Raji (cell line): ENCODE data around the gene LTB4R.
A peak's percentile ranks its signal among the peaks of the same experiment; 100 is the strongest.

Experiments used
- POLR2A ChIP-seq: IDR thresholded peaks from 2 replicates; pipeline ENCODE4 v1.6.1; 2011; ENCODE audit warnings: low read depth, low read length, control low read depth; ENCODE audit not compliant: insufficient read depth

LTB4R gene

GRCh38 chr14:24310646-24311604, at the start of gene LTB4R:
Gene LTB4R, plus strand, starts transcription at chr14:24311502. Its CDS starts 4,150 bp downstream, at chr14:24315652.
- no peak for TF ChIP-seq POLR2A

- TF ChIP-seq POLR2A, result no peak
These were observed 49.4 kb upstream of the LTB4R start for GRCh38 chr14:24261969-24262327.

GRCh38 chr14:24262821-24263733, 48.2 kb upstream of the LTB4R start, which contains the start of gene TGM1:
Gene TGM1, minus strand, starts transcription at chr14:24263177. Its CDS starts 825 bp downstream, at chr14:24262352.
- no peak for TF ChIP-seq POLR2A

DNA sequence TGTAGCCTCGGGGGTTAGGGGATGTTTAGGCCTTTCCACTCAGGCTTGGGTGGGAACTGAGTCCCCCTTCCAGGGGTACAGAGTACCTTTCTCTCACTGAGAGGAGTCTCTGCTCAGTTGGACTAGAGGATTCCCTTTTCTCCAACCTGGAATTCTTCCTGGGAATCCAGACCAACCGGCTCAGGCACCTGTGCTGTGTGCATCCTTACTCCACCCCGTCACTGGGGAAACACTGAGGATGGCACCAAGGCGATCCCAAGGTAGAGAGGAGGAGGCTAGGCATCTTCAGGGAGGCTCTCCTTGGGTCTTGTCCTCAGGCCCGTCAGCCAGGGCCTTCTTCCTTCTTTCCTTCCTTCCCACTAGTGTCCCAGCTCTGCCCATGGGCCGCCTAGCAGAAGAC, 47.5 kb upstream of the LTB4R start:
- no peak for TF ChIP-seq POLR2A

- TF ChIP-seq POLR2A, result no peak
These were observed 47.0 kb upstream of the LTB4R start for GRCh38 chr14:24264298-24264697.

DNA sequence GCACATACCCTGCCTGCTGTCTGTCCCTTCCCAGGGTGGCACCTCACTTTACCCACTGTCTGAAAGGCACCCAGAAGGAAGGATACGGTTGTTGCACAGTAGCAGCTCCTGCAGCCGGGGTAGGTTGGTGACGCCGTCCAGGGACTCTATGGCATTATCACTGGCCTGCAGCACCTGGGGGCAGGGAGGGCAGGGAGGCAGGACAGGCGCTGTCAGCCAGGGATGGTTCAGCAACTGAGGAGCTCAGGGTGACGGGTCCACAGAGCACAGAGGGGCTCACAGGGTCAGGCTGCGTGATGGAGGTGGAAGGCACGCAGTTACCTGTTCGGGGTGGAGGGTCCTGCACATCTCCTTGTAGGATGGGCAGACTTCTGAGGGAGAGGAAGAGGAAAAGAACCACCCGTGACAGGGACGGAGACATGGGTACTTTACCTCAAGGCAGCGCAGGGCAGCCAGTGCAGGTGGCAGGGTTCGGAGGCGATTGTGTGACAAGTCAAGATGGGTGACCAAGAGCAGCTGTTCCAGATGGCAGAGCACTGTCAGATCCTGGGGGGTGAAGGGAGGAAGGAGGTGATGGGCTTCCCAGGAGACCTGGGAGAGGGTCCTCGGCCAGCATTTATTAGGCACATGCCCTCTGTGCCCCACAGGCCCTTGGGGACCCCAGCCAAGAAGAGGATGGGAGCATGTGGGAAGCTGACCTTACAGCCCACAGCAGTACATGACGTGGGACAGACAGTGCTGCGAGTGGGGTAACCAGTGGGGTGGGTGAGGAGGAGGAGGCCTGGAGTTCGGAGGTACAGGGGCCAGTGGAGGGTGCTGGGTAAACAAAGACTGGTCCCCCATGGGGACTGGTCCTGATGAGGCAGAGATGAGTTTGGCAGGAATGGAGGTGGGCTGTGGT, 44.7 kb upstream of the LTB4R start:
- TF ChIP-seq POLR2A, result no peak

- TF ChIP-seq POLR2A, result no peak
These were observed 43.8 kb upstream of the LTB4R start for GRCh38 chr14:24267516-24267915.

DNA sequence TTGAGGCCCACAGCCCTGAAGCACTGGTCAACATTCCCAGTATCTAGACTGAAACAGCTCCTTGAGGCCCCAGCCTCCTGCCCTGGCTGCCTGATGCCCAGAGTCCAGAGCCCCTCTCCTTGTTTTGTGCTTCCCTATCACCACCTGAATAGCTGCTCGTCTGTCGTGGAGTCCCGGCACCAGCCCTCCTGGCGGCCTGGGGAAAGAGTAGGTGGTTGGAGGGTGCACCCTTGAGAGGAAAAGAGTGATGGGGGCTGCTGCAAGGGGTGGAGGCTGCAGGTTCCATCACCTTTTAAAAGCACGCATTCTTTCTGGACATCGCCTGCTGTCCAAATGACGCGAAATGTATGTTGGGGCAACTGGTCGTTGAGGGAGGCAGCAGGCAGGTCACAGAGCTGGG, 43.1 kb upstream of the LTB4R start:
- no peak for TF ChIP-seq POLR2A

- TF ChIP-seq POLR2A, result no peak
These were observed 41.9 kb upstream of the LTB4R start for GRCh38 chr14:24269368-24269767.

DNA sequence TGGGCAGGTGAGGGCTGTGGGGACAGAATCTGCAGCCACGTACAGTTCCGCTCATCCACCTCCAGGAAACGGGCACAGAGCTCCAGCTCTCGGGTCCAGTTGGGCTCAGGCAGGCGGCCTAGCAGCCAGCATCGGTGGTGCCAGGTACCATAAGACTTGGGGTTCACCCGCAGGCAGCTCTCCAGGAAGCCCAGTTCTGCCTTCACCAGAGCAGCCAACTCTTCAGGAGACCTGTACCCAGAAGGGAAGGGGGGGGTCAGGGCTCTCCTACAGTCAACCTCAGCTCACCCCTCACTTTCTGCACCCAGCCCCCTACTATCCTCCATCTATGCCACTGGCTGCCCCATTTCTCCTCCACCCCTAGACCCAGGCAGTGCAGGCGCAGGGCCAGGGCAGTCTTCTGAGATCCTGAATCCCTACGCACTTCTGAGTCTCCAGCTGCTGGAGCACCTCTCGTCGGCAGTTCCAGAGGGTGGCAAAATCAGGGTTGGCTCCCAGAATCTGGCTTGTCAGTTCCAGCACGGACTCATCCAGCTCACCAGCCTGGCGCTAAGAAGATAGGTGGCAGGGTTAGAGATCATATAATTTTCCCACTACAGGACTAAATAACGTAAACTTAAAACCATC, 41.3 kb upstream of the LTB4R start:
- no peak for TF ChIP-seq POLR2A

- no peak for TF ChIP-seq POLR2A
These were observed 40.7 kb upstream of the LTB4R start for GRCh38 chr14:24270537-24271133.

DNA sequence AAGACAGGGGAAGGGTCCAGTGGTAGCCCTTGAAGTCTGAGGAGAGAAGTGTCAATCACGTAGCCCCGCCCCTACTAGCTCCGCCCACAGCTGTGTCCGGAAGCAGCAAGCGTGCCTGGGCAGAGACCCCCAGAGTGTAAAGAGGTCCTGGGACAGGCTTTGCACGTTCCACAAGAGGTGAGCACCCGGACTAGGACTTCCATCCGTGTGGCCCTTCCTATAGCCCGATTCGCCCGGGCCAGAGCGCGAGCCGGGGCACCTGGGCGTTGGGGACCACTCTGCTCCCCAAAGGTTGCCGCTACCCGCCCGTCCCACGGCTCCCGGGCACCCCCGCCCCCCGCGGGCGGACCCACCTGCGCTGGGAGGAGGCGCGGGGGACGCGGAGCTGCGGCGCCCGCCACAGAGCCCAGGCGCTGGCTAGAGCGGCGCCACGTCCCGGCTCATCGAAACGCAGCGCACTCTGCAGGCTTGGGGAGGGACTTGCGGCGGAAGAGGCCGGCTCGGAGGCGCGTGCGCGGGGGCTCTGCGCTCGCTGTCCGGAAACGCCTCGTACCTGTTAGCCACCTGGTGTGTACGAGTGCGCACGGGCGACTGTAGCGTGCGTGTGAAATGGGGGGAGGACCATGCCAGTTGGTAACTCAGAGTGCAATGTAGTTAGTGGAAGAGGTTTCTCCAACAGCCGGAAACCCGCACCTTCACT, 40.0 kb upstream of the LTB4R start, which contains the start of gene RABGGTA:
TSS of gene RABGGTA (minus strand) at position 464 of the 700 bp plus-strand sequence. CDS start 482 bp downstream, outside the sequence.
- peak; percentile 82 for TF ChIP-seq POLR2A

- no peak for TF ChIP-seq POLR2A
These were observed 39.5 kb upstream of the LTB4R start for GRCh38 chr14:24271834-24272263.
